Gastrocnemius medialis (tissue), 4 donors: ENCODE data around the gene OPCML.

Source experiments
- CTCF ChIP-seq, 5 experiments: fragments of 450-650 bp in 3 of 5; fragments of 200-600 bp in 2 of 5; sonication (generic) in 2 of 5; IDR thresholded peaks in 4 of 5; conservative IDR thresholded peaks in 1 of 5; 1 replicate in 4 of 5; 2 replicates in 1 of 5; pipeline ENCODE4 v1.5.1; 2016 to 2019; ENCODE audit warnings: antibody characterized with exemption in 5 of 5, mild to moderate bottlenecking in 3 of 5, moderate library complexity in 3 of 5
- POLR2A ChIP-seq, 2 donors: fragments of 450-650 bp; IDR thresholded peaks; one replicate each; pipeline ENCODE4 v1.6.1; 2017; ENCODE audit warnings: antibody characterized with exemption in 2 of 2, mild to moderate bottlenecking in 2 of 2, moderate library complexity in 2 of 2

- TF ChIP-seq POLR2A (IDR thresholded peaks at IDR 0.05) = no peak
- no peak for TF ChIP-seq CTCF (IDR thresholded peaks at IDR 0.05 in 4 of 5, conservative IDR thresholded peaks at IDR 0.05 in 1 of 5)
Measured at GRCh38 chr11:132605825-132606570, 926.3 kb downstream of the OPCML start.
